Ectodermal cell (in vitro differentiated cells): ENCODE data around the gene TBC1D1.

Experiments
- H3K27ac ChIP-seq: 2 replicates; pipeline ENCODE4 v1.7.0; 2013; ENCODE audit warnings: mild to moderate bottlenecking, low read depth, low read length; ENCODE audit not compliant: insufficient read depth, poor library complexity, severe bottlenecking
- H3K27me3 ChIP-seq: 2 replicates; pipeline ENCODE4 v1.7.0; 2013; ENCODE audit warnings: mild to moderate bottlenecking, low read length; ENCODE audit not compliant: insufficient read depth, control insufficient read depth, poor library complexity, severe bottlenecking
- H3K36me3 ChIP-seq: one replicate; pipeline ENCODE4 v1.7.0; 2013; ENCODE audit warnings: low read length; ENCODE audit not compliant: control insufficient read depth, insufficient read depth
- H3K4me1 ChIP-seq: one replicate; pipeline ENCODE4 v1.7.0; 2013; ENCODE audit warnings: low read length; ENCODE audit not compliant: control insufficient read depth, insufficient read depth
- H3K4me3 ChIP-seq: 2 replicates; pipeline ENCODE4 v1.7.0; 2013; ENCODE audit warnings: low read depth, low read length, control low read depth; ENCODE audit not compliant: insufficient read depth
- H3K9me3 ChIP-seq: 2 replicates; pipeline ENCODE4 v1.7.0; 2013; ENCODE audit warnings: mild to moderate bottlenecking, low read length, moderate library complexity; ENCODE audit not compliant: control insufficient read depth
- WGBS, 2 experiments: methylation state at CpG; one replicate each; pipeline ENCODE4 v1.1.7; 2013; ENCODE audit warnings: missing lambda C conversion rate in 2 of 2; 5-methylcytosine and 5-hydroxymethylcytosine counted together

The TBC1D1 gene

DNA sequence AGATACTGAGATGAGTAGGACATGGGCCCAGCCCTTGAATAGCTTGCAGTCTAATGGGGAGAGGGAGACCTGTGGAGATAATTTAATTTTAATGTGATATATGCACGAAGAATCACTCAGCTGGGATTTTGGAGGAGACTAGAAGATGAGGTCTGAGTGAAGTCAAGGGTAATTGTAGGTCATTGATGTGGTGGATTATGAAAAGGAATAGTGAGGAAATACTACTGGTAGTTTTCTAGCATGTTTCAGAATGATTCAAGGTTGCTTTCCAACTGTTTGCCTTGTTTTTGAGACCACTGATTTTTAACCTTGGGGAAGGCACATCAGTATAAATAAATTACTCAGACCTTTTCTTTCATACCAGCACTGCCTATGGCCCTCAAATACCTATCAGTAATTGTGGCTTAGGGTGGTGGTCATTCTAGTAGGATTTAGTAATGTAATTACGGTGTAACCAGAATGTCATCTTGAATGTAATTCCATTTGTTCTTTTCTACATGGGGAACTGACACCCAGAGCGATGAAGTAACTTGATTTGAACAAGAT is 94.9 kb downstream of the TBC1D1 start:
- Histone ChIP-seq H3K4me1 (peaks cover 3% of the 10 kb centered on the region), H3K36me3 (no peaks in the 10 kb centered on the region), H3K27ac (no peak overlapping the region), H3K9me3 (no peaks in the 10 kb centered on the region), H3K4me3 (no peak overlapping the region), H3K27me3 (no peaks in the 10 kb centered on the region)
- 97 to 98% methylated on average over 3 of the region's 3 CpGs for WGBS, 2 experiments

DNA sequence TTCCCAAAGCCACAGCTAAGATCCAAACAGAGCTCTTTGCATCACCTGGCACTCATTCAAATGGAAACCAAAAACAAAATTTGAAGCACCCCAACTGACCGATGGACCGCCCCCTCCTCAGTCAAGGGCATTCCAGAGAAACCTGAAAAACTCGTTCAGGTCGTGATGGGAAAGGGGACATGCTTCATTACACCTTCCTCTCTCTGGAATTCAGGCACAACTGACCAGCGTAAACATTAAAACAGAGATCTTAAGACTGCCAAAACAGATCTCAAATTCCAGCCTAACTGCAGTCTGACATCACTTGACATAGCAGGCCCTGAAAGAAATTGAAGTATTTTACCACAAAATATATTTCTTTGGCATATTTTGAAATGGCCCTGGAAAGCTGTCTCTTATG is 97.8 kb downstream of the TBC1D1 start:
- Histone ChIP-seq H3K4me3 (no peak overlapping the region), H3K36me3 (no peaks in the 10 kb centered on the region), H3K4me1 (peaks cover 6% of the 10 kb centered on the region), H3K27me3 (no peaks in the 10 kb centered on the region), H3K9me3 (no peaks in the 10 kb centered on the region), H3K27ac (no peak overlapping the region)
- 75 to 76% methylated on average over 5 of the region's 5 CpGs for WGBS, 2 experiments

DNA sequence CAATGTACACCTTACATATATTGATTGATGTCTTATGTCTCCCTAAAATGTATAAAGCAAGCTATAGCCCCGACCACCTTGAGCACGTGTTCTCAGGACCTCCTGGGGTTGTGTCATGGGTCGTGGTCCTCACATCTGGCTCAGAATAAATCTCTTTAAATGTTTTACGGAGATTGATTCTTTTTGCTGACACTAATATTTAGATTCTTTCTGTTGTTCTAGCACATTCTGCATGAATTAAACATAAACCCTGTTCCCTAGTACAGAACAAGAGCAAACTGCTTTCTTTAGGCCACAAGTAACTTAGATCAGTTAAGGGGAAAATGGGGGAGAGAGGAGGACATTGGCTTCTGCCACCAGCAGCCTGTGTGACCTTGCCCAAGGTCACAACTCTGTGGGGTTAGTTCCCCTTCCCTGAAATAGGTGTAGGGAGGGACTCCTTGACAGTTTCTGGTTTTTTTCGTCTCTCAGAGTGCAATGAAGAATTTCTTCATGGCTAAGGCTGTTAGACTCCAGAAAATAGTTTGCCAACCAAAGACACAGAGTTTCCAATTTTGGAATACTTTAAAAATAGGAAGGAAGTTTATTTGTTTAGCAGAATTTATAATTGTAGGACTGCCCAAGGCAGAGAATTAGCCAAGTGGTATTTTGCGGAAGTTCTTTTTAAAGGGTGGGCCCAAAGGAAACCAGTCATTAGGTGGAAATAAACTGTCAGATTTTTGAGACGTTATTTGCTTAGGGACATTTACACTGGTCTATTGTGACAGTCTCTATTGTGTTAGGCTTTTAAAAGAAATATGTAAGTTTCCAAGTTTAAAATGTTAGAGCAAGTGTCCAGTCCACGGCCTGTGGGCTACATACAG is 98.7 kb downstream of the TBC1D1 start:
- no peaks in the 10 kb centered on the region for H3K36me3 ChIP-seq
- H3K4me3 ChIP-seq, result no peak overlapping the region
- H3K9me3 ChIP-seq, result no peaks in the 10 kb centered on the region
- H3K4me1 ChIP-seq, result peaks cover 14% of the 10 kb centered on the region
- no peaks in the 10 kb centered on the region for H3K27me3 ChIP-seq
- no peak overlapping the region for H3K27ac ChIP-seq
- WGBS, 2 experiments, result 90 to 92% methylated on average over 8 of the region's 8 CpGs

- WGBS, 2 experiments, result 88 to 89% methylated on average over 4 to 5 of the region's 5 CpGs
- Histone ChIP-seq H3K9me3 (no peaks in the 10 kb centered on the region), H3K4me1 (peaks cover 20% of the 10 kb centered on the region), H3K36me3 (no peaks in the 10 kb centered on the region), H3K27me3 (no peaks in the 10 kb centered on the region), H3K4me3 (no peak overlapping the region), H3K27ac (no peak overlapping the region)
Observed at GRCh38 chr4:37990731-37991245, 99.9 kb downstream of the TBC1D1 start.

DNA sequence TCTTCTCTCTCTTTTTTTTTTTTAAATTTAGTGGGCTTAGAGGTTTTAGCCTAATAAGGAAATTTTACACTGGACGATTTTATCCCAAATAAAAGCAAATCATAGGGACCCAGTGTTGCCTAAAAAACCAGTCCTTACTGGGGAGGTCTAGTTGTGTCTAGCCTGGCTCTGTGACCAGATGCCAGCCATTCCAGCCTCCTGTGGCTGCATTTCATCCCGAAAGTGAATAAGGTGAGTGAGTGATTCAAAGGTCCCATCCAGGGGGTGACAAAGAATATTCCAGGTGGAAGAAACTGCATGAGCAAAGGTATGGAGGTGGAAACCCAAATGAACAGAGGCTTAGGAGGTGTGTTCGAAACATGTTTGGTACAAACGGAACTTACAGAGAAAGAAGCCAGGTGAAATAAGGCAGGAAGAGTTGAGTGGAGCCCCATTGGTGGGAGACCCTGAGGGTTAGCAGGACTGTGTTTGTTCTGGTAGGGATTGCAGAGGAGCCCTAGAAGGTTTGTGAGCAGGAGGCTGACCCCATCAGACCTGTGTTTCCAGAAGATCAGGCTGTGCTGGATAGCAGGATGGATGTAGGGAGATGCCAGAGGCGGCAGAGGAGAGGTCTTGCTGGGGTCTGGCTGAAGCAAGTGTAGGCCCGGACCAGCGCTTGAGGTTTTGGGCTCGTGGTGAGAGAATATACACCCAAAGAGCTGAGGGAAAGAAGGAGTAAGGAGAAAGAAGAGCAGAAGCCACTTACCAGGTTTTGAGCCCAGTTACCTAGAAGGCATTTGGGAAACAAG is 100.9 kb downstream of the TBC1D1 start:
- Histone ChIP-seq H3K4me1 (peaks cover 20% of the 10 kb centered on the region), H3K4me3 (no peak overlapping the region), H3K9me3 (no peaks in the 10 kb centered on the region), H3K27ac (no peak overlapping the region), H3K27me3 (no peaks in the 10 kb centered on the region), H3K36me3 (no peaks in the 10 kb centered on the region)
- 93% methylated on average over 8 of the region's 8 CpGs for WGBS, 2 experiments

- no peaks in the 10 kb centered on the region for H3K36me3 ChIP-seq
- no peak overlapping the region for H3K4me3 ChIP-seq
- WGBS, 2 experiments, result 85 to 88% methylated on average over 10 of the region's 10 CpGs
Observed at GRCh38 chr4:37993806-37994205, 102.9 kb downstream of the TBC1D1 start.

DNA sequence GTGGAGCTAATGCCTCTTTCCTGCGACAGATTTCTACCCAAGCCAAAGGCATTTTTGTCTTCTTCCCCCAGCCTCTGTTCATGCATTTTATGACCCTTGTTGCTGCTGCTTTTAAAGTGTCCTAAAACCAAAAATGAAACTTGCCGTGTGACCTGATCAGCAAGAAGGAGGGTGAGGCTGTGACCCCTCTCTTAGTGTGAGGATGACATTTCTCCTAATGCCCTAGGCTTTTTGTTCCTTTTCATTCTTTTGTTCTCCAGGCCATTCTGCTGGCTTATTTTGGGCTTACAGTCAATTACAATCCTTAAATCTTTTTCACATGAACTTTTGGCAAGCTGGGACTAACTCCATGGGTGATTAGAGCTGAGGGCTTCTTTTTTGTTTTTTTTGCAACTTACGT is 103.7 kb downstream of the TBC1D1 start:
- Histone ChIP-seq H3K36me3 (no peaks in the 10 kb centered on the region), H3K27me3 (no peaks in the 10 kb centered on the region), H3K27ac (no peak overlapping the region), H3K4me3 (no peak overlapping the region), H3K4me1 (peaks cover 20% of the 10 kb centered on the region), H3K9me3 (no peaks in the 10 kb centered on the region)
- WGBS, 2 experiments, result 51 to 52% methylated on average over 2 of the region's 3 CpGs

More at GRCh38 chr4:37993806-37994205, 102.9 kb downstream of the TBC1D1 start:
- no peak overlapping the region for H3K27ac ChIP-seq
- no peaks in the 10 kb centered on the region for H3K27me3 ChIP-seq
- H3K9me3 ChIP-seq, result no peaks in the 10 kb centered on the region
- H3K4me1 ChIP-seq, result peaks cover 20% of the 10 kb centered on the region

- H3K27ac ChIP-seq, result no peak overlapping the region
- 93 to 95% methylated on average over 5 of the region's 5 CpGs for WGBS, 2 experiments
Observed at GRCh38 chr4:37995299-37995821, 104.5 kb downstream of the TBC1D1 start.

GRCh38 chr4:37995981-37996775 is 105.3 kb downstream of the TBC1D1 start:
- no peak overlapping the region for H3K4me3 ChIP-seq
- no peak overlapping the region for H3K27ac ChIP-seq
- H3K9me3 ChIP-seq, result no peaks in the 10 kb centered on the region
- peaks cover 18% of the 10 kb centered on the region for H3K4me1 ChIP-seq
- no peaks in the 10 kb centered on the region for H3K27me3 ChIP-seq
- 98 to 99% methylated on average over 5 to 6 of the region's 7 CpGs for WGBS, 2 experiments
- H3K36me3 ChIP-seq, result no peaks in the 10 kb centered on the region

More at GRCh38 chr4:37995299-37995821, 104.5 kb downstream of the TBC1D1 start:
- H3K4me1 ChIP-seq, result peaks cover 20% of the 10 kb centered on the region
- H3K4me3 ChIP-seq, result no peak overlapping the region
- H3K27me3 ChIP-seq, result no peaks in the 10 kb centered on the region
- no peaks in the 10 kb centered on the region for H3K9me3 ChIP-seq
- no peaks in the 10 kb centered on the region for H3K36me3 ChIP-seq
